Hepatocyte (in vitro differentiated cells): ENCODE data around the gene CDH4. TPM values are rescaled to one million over a fixed set of nuclear protein-coding genes. Genes with fewer than 3 reads are reported as not detected.

Experiments
- DNase-seq: peaks from one replicate; pipeline ENCODE4 v3.0.0-alpha.2; 2016; ENCODE audit warnings: low spot score
- H2AFZ ChIP-seq: fragments of 200-600 bp; sonication (generic); 2 replicates; pipeline ENCODE4 v1.6.0; 2016; ENCODE audit warnings: antibody characterized with exemption, mild to moderate bottlenecking
- H3K27ac ChIP-seq: fragments of 200-600 bp; sonication (generic); 2 replicates; pipeline ENCODE4 v1.5.1; 2016; ENCODE audit warnings: mild to moderate bottlenecking
- H3K27me3 ChIP-seq: fragments of 200-600 bp; sonication (generic); 2 replicates; pipeline ENCODE4 v1.6.1; 2016
- H3K36me3 ChIP-seq: fragments of 200-600 bp; sonication (generic); replicated peaks from 2 replicates; pipeline ENCODE4 v1.5.1; 2016; ENCODE audit warnings: low read depth; ENCODE audit not compliant: insufficient read depth
- H3K4me1 ChIP-seq: fragments of 200-600 bp; sonication (generic); 2 replicates; pipeline ENCODE4 v1.5.1; 2016; ENCODE audit warnings: mild to moderate bottlenecking, moderate library complexity; ENCODE audit not compliant: insufficient read depth
- H3K4me2 ChIP-seq: fragments of 200-600 bp; sonication (generic); 2 replicates; pipeline ENCODE4 v1.6.0; 2016
- H3K4me3 ChIP-seq: fragments of 200-600 bp; sonication (generic); 2 replicates; pipeline ENCODE4 v1.5.1; 2016; ENCODE audit warnings: mild to moderate bottlenecking
- H3K79me2 ChIP-seq: fragments of 200-600 bp; sonication (generic); 2 replicates; pipeline ENCODE4 v1.6.0; 2017; ENCODE audit warnings: mild to moderate bottlenecking
- H3K9me2 ChIP-seq: fragments of 200-600 bp; sonication (generic); replicated peaks from 2 replicates; pipeline ENCODE4 v1.6.0; 2017; ENCODE audit warnings: mild to moderate bottlenecking; ENCODE audit not compliant: insufficient read depth
- H3K9me3 ChIP-seq: fragments of 200-600 bp; sonication (generic); 2 replicates; pipeline ENCODE4 v1.5.1; 2016; ENCODE audit warnings: low read depth, mild to moderate bottlenecking
- H4K20me1 ChIP-seq: fragments of 200-600 bp; sonication (generic); 2 replicates; pipeline ENCODE4 v1.6.0; 2016; ENCODE audit warnings: mild to moderate bottlenecking; ENCODE audit not compliant: insufficient read depth, poor library complexity, severe bottlenecking
- CTCF ChIP-seq: fragments of 200-600 bp; sonication (generic); IDR thresholded peaks from 2 replicates; pipeline ENCODE4 v1.5.1; 2016; ENCODE audit warnings: antibody characterized with exemption, mild to moderate bottlenecking; ENCODE audit not compliant: poor library complexity
- EZH2 ChIP-seq: fragments of 200-600 bp; sonication (generic); IDR thresholded peaks from 2 replicates; pipeline ENCODE4 v1.6.1; 2016; ENCODE audit warnings: antibody characterized with exemption, mild to moderate bottlenecking, borderline replicate concordance
- EZH2phosphoT487 ChIP-seq: fragments of 200-600 bp; sonication (generic); IDR thresholded peaks from one replicate; pipeline ENCODE4 v1.6.1; 2018; ENCODE audit warnings: antibody characterized with exemption, mild to moderate bottlenecking, low read depth, moderate library complexity; ENCODE audit not compliant: unreplicated experiment, severe bottlenecking
- WGBS: methylation state at CpG from one replicate; pipeline ENCODE4 v1.1.6; 2016; ENCODE audit warnings: low lambda C conversion rate; ENCODE audit errors: missing lambda C conversion rate; 5-methylcytosine and 5-hydroxymethylcytosine counted together
- polyA plus RNA-seq: library from polyadenylated mRNA; unstranded; fragments of >200 nt; fragmentation: Nextera tagmentation; extraction: Ambion mirVana; gene quantifications from 2 replicates; pipeline ENCODE4 v1.2.1, GENCODE V29; 2016
- total RNA-seq: library from RNA; depleted of rRNA; stranded (reverse); fragments of >200 nt; gene quantifications from 2 replicates; pipeline ENCODE4 v1.2.3, GENCODE V29; 2014

The CDH4 gene
- total and polyA plus RNA-seq, 2 experiments from 2014 or later: 0.53 to 0.73 TPM

DNA sequence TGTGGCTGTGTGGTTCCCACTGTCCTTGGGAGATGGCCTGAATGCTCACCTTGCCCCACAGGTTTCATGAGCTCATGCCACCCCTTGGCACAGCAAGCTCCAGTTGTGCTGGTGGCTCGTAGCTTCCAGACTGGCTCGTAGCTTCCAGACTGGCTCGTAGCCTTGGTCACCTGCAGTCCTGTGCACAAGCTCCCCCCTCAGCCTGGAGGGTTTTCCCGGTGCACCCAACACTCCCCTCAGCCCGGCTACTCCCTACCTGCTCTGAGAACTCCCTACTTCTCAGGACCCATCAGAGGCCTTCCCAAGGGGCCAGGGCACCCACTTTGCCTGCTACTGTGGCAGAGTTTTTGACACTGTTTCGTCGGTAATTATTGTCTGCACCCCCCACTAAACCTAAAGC is 528.0 kb downstream of the CDH4 start:
- TF ChIP-seq CTCF: no peak
- no peak for TF ChIP-seq EZH2phosphoT487
- TF ChIP-seq EZH2: no peak
- no peak overlapping the region for H2AFZ ChIP-seq
- H3K27me3 ChIP-seq: no peaks in the 10 kb centered on the region
- H3K36me3 ChIP-seq: no peaks in the 10 kb centered on the region
- H3K9me3 ChIP-seq: no peaks in the 10 kb centered on the region
- H3K4me1 ChIP-seq: no peaks in the 10 kb centered on the region
- no peak for DNase-seq
- H3K9me2 ChIP-seq: no peaks in the 10 kb centered on the region
- H4K20me1 ChIP-seq: no peaks in the 10 kb centered on the region
- no peak overlapping the region for H3K4me3 ChIP-seq
- H3K4me2 ChIP-seq: no peak overlapping the region
- H3K79me2 ChIP-seq: no peaks in the 10 kb centered on the region
- no peak overlapping the region for H3K27ac ChIP-seq
- WGBS: 93% methylated on average over 7 of the region's 7 CpGs

DNA sequence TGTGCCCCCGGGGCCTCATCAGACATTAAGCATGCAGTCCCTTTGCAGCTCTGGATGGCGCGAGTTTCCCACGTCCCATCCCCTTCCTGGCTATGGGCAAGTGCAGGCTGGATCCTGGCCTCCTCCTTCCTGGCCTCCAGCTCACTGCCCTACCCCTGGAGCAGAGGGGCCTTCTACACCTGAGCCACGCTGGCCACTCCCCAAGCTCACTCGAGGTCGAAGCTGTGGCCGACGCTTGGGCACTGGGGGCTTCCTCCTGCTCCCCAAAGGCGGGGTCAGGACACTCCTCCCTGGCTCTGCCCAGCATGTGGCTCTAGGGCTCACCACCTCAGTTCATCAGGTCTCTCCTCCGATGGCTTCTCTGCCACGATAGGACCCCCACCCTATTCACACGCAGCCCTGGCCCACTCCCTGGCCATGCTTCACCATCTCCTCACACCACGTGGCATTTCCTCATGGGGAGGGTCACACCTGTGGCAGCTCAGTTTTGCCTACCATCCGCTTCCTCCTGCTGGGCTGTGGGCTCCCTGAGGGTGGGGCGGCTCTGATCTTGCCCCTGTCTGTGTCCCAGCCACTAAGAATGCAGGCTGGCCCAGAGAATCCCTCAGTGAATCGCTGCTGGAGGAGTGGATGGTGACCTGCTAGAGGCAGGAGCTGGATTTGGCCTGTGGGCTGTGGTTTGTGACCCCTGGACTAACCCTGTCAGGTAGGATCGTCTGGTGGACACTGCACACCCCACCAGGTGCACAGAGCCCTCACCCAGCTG is 532.9 kb downstream of the CDH4 start:
- Histone ChIP-seq H3K4me2 (no peak overlapping the region), H3K36me3 (no peaks in the 10 kb centered on the region), H3K27me3 (no peaks in the 10 kb centered on the region), H2AFZ (no peak overlapping the region), H3K4me1 (no peaks in the 10 kb centered on the region), H3K27ac (no peak overlapping the region), H3K9me2 (no peaks in the 10 kb centered on the region), H3K9me3 (no peaks in the 10 kb centered on the region), H4K20me1 (no peaks in the 10 kb centered on the region), H3K79me2 (no peaks in the 10 kb centered on the region), H3K4me3 (no peak overlapping the region)
- TF ChIP-seq CTCF (no peak), EZH2phosphoT487 (no peak), EZH2 (no peak)
- DNase-seq: no peak
- WGBS: 88% methylated on average over 18 of the region's 18 CpGs

DNA sequence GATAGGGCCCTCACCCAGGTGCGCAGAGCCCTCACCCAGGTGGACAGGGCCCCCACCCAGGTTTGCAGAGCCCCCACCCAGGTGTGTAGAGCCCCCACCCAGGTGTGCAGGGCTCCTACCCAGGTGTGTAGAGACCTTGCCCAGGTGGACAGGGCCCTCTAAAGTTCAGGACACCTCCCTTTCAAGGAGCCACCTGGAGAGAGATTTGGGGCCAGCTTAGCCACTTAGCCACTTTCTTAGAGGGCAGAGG is 533.4 kb downstream of the CDH4 start:
- DNase-seq: no peak
- H3K4me1 ChIP-seq: no peaks in the 10 kb centered on the region
- no peaks in the 10 kb centered on the region for H3K36me3 ChIP-seq
- H3K9me3 ChIP-seq: no peaks in the 10 kb centered on the region
- H3K79me2 ChIP-seq: no peaks in the 10 kb centered on the region
- 80% methylated on average over 1 of the region's 1 CpG for WGBS
- no peak overlapping the region for H3K4me2 ChIP-seq
- no peaks in the 10 kb centered on the region for H4K20me1 ChIP-seq
- no peak overlapping the region for H3K27ac ChIP-seq
- TF ChIP-seq EZH2 (no peak), EZH2phosphoT487 (no peak), CTCF (no peak)
- no peak overlapping the region for H3K4me3 ChIP-seq
- no peaks in the 10 kb centered on the region for H3K27me3 ChIP-seq
- H2AFZ ChIP-seq: no peak overlapping the region
- H3K9me2 ChIP-seq: no peaks in the 10 kb centered on the region
